ENCODE measurements around the gene DHRS3.

DHRS3 gene

GRCh38 chr1:12640237-12640957 is 22.4 kb upstream of the DHRS3 start:
- DNase-seq (ENCODE audit: low read depth), result no peak

GRCh38 chr1:12637693-12638092 is 19.7 kb upstream of the DHRS3 start:
- DNase-seq (ENCODE audit: low read depth), result no peak

- DNase-seq (ENCODE audit: low read depth), result no peak
Observed at GRCh38 chr1:12636098-12636950, 18.3 kb upstream of the DHRS3 start.

- DNase-seq (ENCODE audit: low read depth), result no peak
Observed at GRCh38 chr1:12634696-12635202, 16.7 kb upstream of the DHRS3 start.

- DNase-seq (ENCODE audit: low read depth), result no peak
Observed at GRCh38 chr1:12634156-12634555, 16.1 kb upstream of the DHRS3 start.

GRCh38 chr1:12631571-12631970 is 13.6 kb upstream of the DHRS3 start:
- DNase-seq (ENCODE audit: low read depth), result no peak

GRCh38 chr1:12630946-12631530 is 13.0 kb upstream of the DHRS3 start:
- DNase-seq (ENCODE audit: low read depth), result no peak

- DNase-seq (ENCODE audit: low read depth), result no peak
Observed at GRCh38 chr1:12629985-12630760, 12.2 kb upstream of the DHRS3 start.

GRCh38 chr1:12629511-12629956 is 11.5 kb upstream of the DHRS3 start:
- DNase-seq (ENCODE audit: low read depth), result no peak

GRCh38 chr1:12627296-12627695 is 9.3 kb upstream of the DHRS3 start:
- no peak for DNase-seq (ENCODE audit: low read depth)

GRCh38 chr1:12626888-12627287 is 8.9 kb upstream of the DHRS3 start:
- no peak for DNase-seq (ENCODE audit: low read depth)

- DNase-seq (ENCODE audit: low read depth), result no peak
Observed at GRCh38 chr1:12625276-12625675, 7.3 kb upstream of the DHRS3 start.

GRCh38 chr1:12622506-12622905 is 4.5 kb upstream of the DHRS3 start:
- DNase-seq (ENCODE audit: low read depth), result no peak

- DNase-seq (ENCODE audit: low read depth), result no peak
Observed at GRCh38 chr1:12621346-12622335, 3.6 kb upstream of the DHRS3 start.

- no peak for DNase-seq (ENCODE audit: low read depth)
Observed at GRCh38 chr1:12620931-12621330, 2.9 kb upstream of the DHRS3 start.

GRCh38 chr1:12620488-12620865 is 2.5 kb upstream of the DHRS3 start:
- DNase-seq (ENCODE audit: low read depth), result no peak

GRCh38 chr1:12619792-12620487 is 1.9 kb upstream of the DHRS3 start:
- DNase-seq (ENCODE audit: low read depth), result peak; percentile 47

GRCh38 chr1:12618965-12619791 is 1.2 kb upstream of the DHRS3 start:
- peak; percentile 42 for DNase-seq (ENCODE audit: low read depth)

GRCh38 chr1:12618661-12618964 is 603 bp upstream of the DHRS3 start:
- no peak for DNase-seq (ENCODE audit: low read depth)
